ENCODE data around the gene ADAMTS2.
"Not testable (repeated sequence)": the region's sequence is repeated elsewhere in the genome, so short reads cannot be mapped to it uniquely, and the experiment has no call there.

The ADAMTS2 gene

GRCh38 chr5:179221196-179221876 is 123.9 kb downstream of the ADAMTS2 start:
- peaks cover 4 to 5% of the 10 kb centered on the region in 2 donors for H3K36me3 Mint-ChIP-seq
- ATAC-seq (replicated peaks) = no peak
- H3K9me3 Mint-ChIP-seq = peaks cover 17 to 25% of the 10 kb centered on the region in 2 donors

GRCh38 chr5:179220716-179221115 is 124.5 kb downstream of the ADAMTS2 start:
- Mint-ChIP-seq H3K36me3 (peaks cover 4 to 5% of the 10 kb centered on the region in 2 donors), H3K27ac (no peak overlapping the region), H3K4me1 (no peaks in the 10 kb centered on the region), H3K4me3 (no peak overlapping the region), H3K27me3 (peaks cover 4 to 11% of the 10 kb centered on the region in 2 donors), H3K9me3 (peaks cover 18 to 25% of the 10 kb centered on the region in 2 donors)
- ATAC-seq (replicated peaks) = no peak
- DNase-seq = no peak

More at GRCh38 chr5:179221196-179221876, 123.9 kb downstream of the ADAMTS2 start:
- DNase-seq = no peak
- H3K4me1 Mint-ChIP-seq = no peaks in the 10 kb centered on the region
- H3K27ac Mint-ChIP-seq = no peak overlapping the region
- H3K4me3 Mint-ChIP-seq = no peak overlapping the region
- peaks cover 4 to 11% of the 10 kb centered on the region in 2 donors for H3K27me3 Mint-ChIP-seq

- no peak overlapping the region for H3K4me3 Mint-ChIP-seq
- peaks cover 4 to 11% of the 10 kb centered on the region in 2 donors for H3K27me3 Mint-ChIP-seq
- no peak overlapping the region for H3K27ac Mint-ChIP-seq
- peaks cover 4 to 5% of the 10 kb centered on the region in 2 donors for H3K36me3 Mint-ChIP-seq
- DNase-seq (no peak), ATAC-seq (replicated peaks) (no peak)
- no peaks in the 10 kb centered on the region for H3K4me1 Mint-ChIP-seq
- peaks cover 17 to 22% of the 10 kb centered on the region in 2 donors for H3K9me3 Mint-ChIP-seq
Measured at GRCh38 chr5:179219661-179220620, 125.3 kb downstream of the ADAMTS2 start.

GRCh38 chr5:179218943-179219330 is 126.3 kb downstream of the ADAMTS2 start:
- no peak for ATAC-seq (replicated peaks)
- Mint-ChIP-seq H3K36me3 (no peaks in the 10 kb centered on the region), H3K27ac (no peak overlapping the region), H3K9me3 (peaks cover 12% of the 10 kb centered on the region in 2 donors), H3K27me3 (peaks cover 4 to 11% of the 10 kb centered on the region in 2 donors), H3K4me3 (no peak overlapping the region), H3K4me1 (no peaks in the 10 kb centered on the region)
- no peak for DNase-seq

DNA sequence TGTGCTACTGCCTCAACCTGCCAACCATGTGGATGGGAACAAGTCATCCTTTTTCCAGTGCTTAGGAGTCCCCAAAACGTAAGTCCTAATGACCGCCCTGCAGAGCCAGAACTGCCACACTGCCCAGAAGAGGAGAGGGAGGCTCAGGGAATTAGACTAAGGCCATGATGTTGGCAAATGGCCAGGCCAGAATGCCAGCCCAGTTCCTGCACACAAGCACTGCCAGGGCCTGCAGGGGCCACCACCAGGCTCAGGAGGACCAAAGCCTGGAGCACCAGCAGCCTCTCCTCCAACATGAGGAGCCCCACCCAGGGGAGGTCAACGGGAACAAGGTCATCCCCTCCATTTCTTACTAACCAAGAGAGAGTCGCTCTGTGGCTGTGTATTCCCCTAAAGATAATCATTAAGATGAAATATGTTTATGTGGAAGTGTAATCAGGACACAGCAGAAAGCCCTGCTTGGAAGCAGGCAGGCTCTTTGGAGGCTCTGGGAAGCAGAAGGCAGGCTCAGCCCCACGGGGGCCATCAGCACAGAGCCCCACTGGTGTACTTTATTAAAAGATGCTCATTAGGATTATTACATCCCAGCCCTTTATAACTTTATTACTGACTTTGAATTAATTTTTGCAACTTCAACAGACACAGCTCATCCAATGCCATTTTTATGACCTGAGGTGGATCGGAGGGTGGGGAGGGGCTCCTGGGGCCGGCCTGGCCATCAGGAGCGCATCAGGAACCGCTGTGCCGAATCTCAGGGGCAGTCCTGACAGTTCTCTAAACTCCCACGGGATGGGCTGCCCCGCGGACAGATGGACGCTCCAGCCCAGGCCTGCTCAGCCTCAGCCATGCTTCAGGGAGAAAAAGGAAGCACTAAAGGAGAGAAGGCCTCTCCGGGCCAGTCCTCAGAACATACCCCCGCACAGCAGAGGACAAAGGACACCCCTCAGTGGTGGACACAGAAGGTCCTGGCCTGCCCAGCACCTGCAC is 127.0 kb downstream of the ADAMTS2 start:
- Mint-ChIP-seq H3K4me1 (no peaks in the 10 kb centered on the region), H3K9me3 (peaks cover 5 to 6% of the 10 kb centered on the region in 2 donors), H3K27ac (no peak overlapping the region), H3K36me3 (no peaks in the 10 kb centered on the region), H3K4me3 (no peak overlapping the region), H3K27me3 (peaks cover 4 to 11% of the 10 kb centered on the region in 2 donors)
- no peak for DNase-seq
- ATAC-seq (replicated peaks) = no peak

DNA sequence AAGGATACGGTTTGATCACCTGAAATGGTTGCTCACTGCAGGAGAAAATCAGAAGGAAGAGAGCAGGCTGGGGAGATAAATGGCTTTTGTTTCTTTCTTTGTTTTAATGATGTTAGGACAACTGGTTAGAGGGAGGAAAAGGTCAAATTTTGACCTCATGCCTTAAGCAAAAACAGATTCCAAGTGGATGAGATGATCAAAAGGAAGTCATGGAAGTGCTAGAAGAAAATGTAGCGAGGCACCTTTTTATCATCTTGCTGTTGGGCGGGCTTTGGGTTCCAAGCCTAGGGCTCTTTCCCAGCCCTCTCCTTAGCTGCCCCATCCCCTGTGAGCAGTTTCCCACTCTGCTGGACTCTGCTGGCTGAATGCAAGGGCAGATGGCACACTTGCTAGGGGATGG is 127.9 kb downstream of the ADAMTS2 start:
- ATAC-seq (replicated peaks) = no peak
- no peaks in the 10 kb centered on the region for H3K36me3 Mint-ChIP-seq
- DNase-seq = no peak

GRCh38 chr5:179216381-179216780 is 128.9 kb downstream of the ADAMTS2 start:
- H3K36me3 Mint-ChIP-seq; DNase-seq; H3K27ac Mint-ChIP-seq; H3K4me1 Mint-ChIP-seq; ATAC-seq (replicated peaks); H3K9me3 Mint-ChIP-seq; H3K4me3 Mint-ChIP-seq: not testable (repeated sequence)
- H3K27me3 Mint-ChIP-seq = peaks cover 9 to 13% of the 10 kb centered on the region in 2 donors

More for the DNA sequence above, 127.9 kb downstream of the ADAMTS2 start:
- Mint-ChIP-seq H3K4me3 (no peak overlapping the region), H3K9me3 (peaks cover 0 to 2% of the 10 kb centered on the region in 2 donors), H3K4me1 (no peaks in the 10 kb centered on the region), H3K27ac (no peak overlapping the region), H3K27me3 (peaks cover 4 to 11% of the 10 kb centered on the region in 2 donors)

DNA sequence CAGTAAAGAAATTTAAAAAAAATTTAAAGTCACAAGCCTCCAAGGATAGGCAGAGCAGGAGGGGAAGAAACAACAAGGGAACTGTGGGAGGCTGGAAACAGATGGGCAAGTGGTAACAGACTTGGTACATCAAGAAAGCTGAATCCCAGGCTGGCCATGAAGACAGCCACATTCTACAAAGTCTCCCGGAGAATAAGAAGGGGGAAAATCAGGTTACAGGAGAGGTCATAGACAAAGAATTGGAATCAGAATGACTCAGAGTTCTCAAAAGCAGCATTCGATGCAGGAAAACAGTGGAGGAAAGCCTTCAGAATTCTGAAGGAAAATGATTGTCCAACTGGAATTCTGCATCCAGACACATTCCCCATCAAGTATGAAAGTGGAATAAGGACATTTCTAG is 129.7 kb downstream of the ADAMTS2 start:
- H3K36me3 Mint-ChIP-seq = no peaks in the 10 kb centered on the region
- H3K27me3 Mint-ChIP-seq = peaks cover 7 to 10% of the 10 kb centered on the region in 2 donors
- peaks cover 0 to 2% of the 10 kb centered on the region in 2 donors for H3K9me3 Mint-ChIP-seq
- no peaks in the 10 kb centered on the region for H3K4me1 Mint-ChIP-seq
- H3K27ac Mint-ChIP-seq = no peak overlapping the region
- ATAC-seq (replicated peaks) = no peak
- H3K4me3 Mint-ChIP-seq = no peak overlapping the region
- no peak for DNase-seq

GRCh38 chr5:179214678-179215077 is 130.6 kb downstream of the ADAMTS2 start:
- H3K36me3 Mint-ChIP-seq = no peaks in the 10 kb centered on the region
- ATAC-seq (replicated peaks) = no peak
- H3K27me3 Mint-ChIP-seq = peaks cover 5 to 8% of the 10 kb centered on the region in 2 donors
- DNase-seq = no peak
- peaks cover 0 to 2% of the 10 kb centered on the region in 2 donors for H3K9me3 Mint-ChIP-seq
- H3K27ac Mint-ChIP-seq = no peak overlapping the region
- H3K4me3 Mint-ChIP-seq = no peak overlapping the region
- H3K4me1 Mint-ChIP-seq = no peaks in the 10 kb centered on the region

DNA sequence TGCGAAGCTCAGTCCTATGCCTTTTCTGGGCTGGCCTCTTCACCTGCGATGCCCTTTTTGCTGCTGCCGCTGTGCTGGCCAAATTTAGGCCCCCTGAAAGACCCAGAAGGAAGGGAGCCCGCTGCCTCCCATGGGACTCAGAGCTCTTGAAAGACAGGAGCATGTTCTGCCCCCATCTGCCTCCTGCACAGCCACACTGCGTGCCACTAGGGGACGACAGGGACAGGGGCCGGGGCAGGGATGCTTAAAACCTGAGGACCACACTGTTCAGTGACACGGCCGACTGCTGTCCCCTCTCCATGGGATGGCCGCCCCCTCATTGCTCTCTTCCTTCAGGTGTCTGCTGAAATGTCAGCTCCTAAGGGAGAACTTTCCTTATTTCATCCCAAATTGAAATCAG is 132.4 kb downstream of the ADAMTS2 start:
- no peak for ATAC-seq (replicated peaks)
- no peaks in the 10 kb centered on the region for H3K36me3 Mint-ChIP-seq
- no peak overlapping the region for H3K27ac Mint-ChIP-seq
- H3K4me3 Mint-ChIP-seq = no peak overlapping the region
- H3K4me1 Mint-ChIP-seq = no peaks in the 10 kb centered on the region
- peaks cover 5 to 8% of the 10 kb centered on the region in 2 donors for H3K27me3 Mint-ChIP-seq
- no peak for DNase-seq
- H3K9me3 Mint-ChIP-seq = peaks cover 0 to 2% of the 10 kb centered on the region in 2 donors

GRCh38 chr5:179211631-179212030 is 133.6 kb downstream of the ADAMTS2 start:
- Mint-ChIP-seq H3K4me3 (no peak overlapping the region), H3K4me1 (no peaks in the 10 kb centered on the region), H3K27me3 (peaks cover 5 to 8% of the 10 kb centered on the region in 2 donors), H3K9me3 (peaks cover 0 to 2% of the 10 kb centered on the region in 2 donors), H3K36me3 (no peaks in the 10 kb centered on the region), H3K27ac (no peak overlapping the region)
- no peak for DNase-seq
- ATAC-seq (replicated peaks) = no peak

GRCh38 chr5:179211068-179211467 is 134.2 kb downstream of the ADAMTS2 start:
- no peak for DNase-seq
- Mint-ChIP-seq H3K9me3 (peaks cover 0 to 2% of the 10 kb centered on the region in 2 donors), H3K27me3 (peaks cover 5 to 8% of the 10 kb centered on the region in 2 donors), H3K36me3 (no peaks in the 10 kb centered on the region), H3K4me1 (no peaks in the 10 kb centered on the region), H3K4me3 (no peak overlapping the region), H3K27ac (no peak overlapping the region)
- no peak for ATAC-seq (replicated peaks)

GRCh38 chr5:179210478-179210877 is 134.8 kb downstream of the ADAMTS2 start:
- ATAC-seq (replicated peaks) (no peak), DNase-seq (no peak)
- Mint-ChIP-seq H3K9me3 (no peaks in the 10 kb centered on the region), H3K27me3 (peaks cover 5 to 8% of the 10 kb centered on the region in 2 donors), H3K36me3 (no peaks in the 10 kb centered on the region), H3K4me1 (no peaks in the 10 kb centered on the region), H3K27ac (no peak overlapping the region), H3K4me3 (no peak overlapping the region)
